MG63 (cell line): ENCODE results near the gene TAOK1. TPM values are rescaled to one million over a fixed set of nuclear protein-coding genes. Genes with fewer than 3 reads are reported as not detected.

ENCODE experiments used
- DNase-seq: peaks from one replicate; pipeline ENCODE4 v3.0.0-alpha.2; 2020
- H3K27me3 ChIP-seq: fragments of 250-450 bp; sonication (Bioruptor Pico); 2 replicates; pipeline ENCODE4 v1.5.1; 2020; ENCODE audit warnings: mild to moderate bottlenecking, moderate library complexity
- H3K36me3 ChIP-seq: fragments of 250-450 bp; sonication (Bioruptor Pico); 2 replicates; pipeline ENCODE4 v1.5.1; 2020; ENCODE audit warnings: mild to moderate bottlenecking, moderate library complexity
- H3K4me3 ChIP-seq: fragments of 250-450 bp; sonication (Bioruptor Pico); 2 replicates; pipeline ENCODE4 v1.5.1; 2020; ENCODE audit warnings: mild to moderate bottlenecking, moderate library complexity
- H3K9me3 ChIP-seq: fragments of 250-450 bp; sonication (Bioruptor Pico); 2 replicates; pipeline ENCODE4 v1.5.1; 2020; ENCODE audit warnings: mild to moderate bottlenecking, moderate library complexity
- total RNA-seq: library from RNA; depleted of rRNA; stranded (reverse); fragments of >200 nt; shearing (Covaris generic); gene quantifications from 2 replicates; pipeline ENCODE4 v1.2.3, GENCODE V29; 2014; ENCODE audit warnings: low replicate concordance

TAOK1 gene
- total RNA-seq, 1 experiment from 2014 or later, result 15.7 TPM

- DNase-seq, result no peak
- Histone ChIP-seq H3K9me3 (0 out of 2 replicates have a peak, but pooled peaks cover 3% of the 10 kb centered on the region), H3K36me3 (no peaks in the 10 kb centered on the region), H3K4me3 (no peak overlapping the region), H3K27me3 (no peaks in the 10 kb centered on the region)
These were observed 22.0 kb upstream of the TAOK1 start for GRCh38 chr17:29368161-29368560.

- H3K36me3 ChIP-seq, result no peaks in the 10 kb centered on the region
- no peak for DNase-seq
- no peaks in the 10 kb centered on the region for H3K9me3 ChIP-seq
- no peaks in the 10 kb centered on the region for H3K27me3 ChIP-seq
- H3K4me3 ChIP-seq, result no peak overlapping the region
These were observed 21.2 kb upstream of the TAOK1 start for GRCh38 chr17:29368926-29369325.

GRCh38 chr17:29369831-29370735, 20.1 kb upstream of the TAOK1 start:
- DNase-seq, result peak; percentile 63
- Histone ChIP-seq H3K36me3 (no peaks in the 10 kb centered on the region), H3K9me3 (no peaks in the 10 kb centered on the region), H3K27me3 (no peaks in the 10 kb centered on the region), H3K4me3 (peak overlapping the region; percentile 12; the same call in 1 of the 2 replicates)

- Histone ChIP-seq H3K36me3 (no peaks in the 10 kb centered on the region), H3K27me3 (no peaks in the 10 kb centered on the region), H3K4me3 (no peak overlapping the region), H3K9me3 (no peaks in the 10 kb centered on the region)
- DNase-seq, result peak; percentile 82
These were observed 13.4 kb upstream of the TAOK1 start for GRCh38 chr17:29376667-29377270.

- Histone ChIP-seq H3K36me3 (no peaks in the 10 kb centered on the region), H3K9me3 (no peaks in the 10 kb centered on the region), H3K27me3 (no peaks in the 10 kb centered on the region), H3K4me3 (no peak overlapping the region)
- no peak for DNase-seq
These were observed 11.7 kb upstream of the TAOK1 start for GRCh38 chr17:29378500-29378899.

GRCh38 chr17:29379084-29379991, 10.8 kb upstream of the TAOK1 start:
- Histone ChIP-seq H3K4me3 (no peak overlapping the region), H3K27me3 (no peaks in the 10 kb centered on the region), H3K36me3 (no peaks in the 10 kb centered on the region), H3K9me3 (no peaks in the 10 kb centered on the region)
- no peak for DNase-seq

GRCh38 chr17:29383686-29384085, 6.5 kb upstream of the TAOK1 start:
- DNase-seq, result peak; percentile 62
- Histone ChIP-seq H3K4me3 (no peak overlapping the region), H3K36me3 (no peaks in the 10 kb centered on the region)

GRCh38 chr17:29384901-29385300, 5.3 kb upstream of the TAOK1 start:
- no peak for DNase-seq
- Histone ChIP-seq H3K27me3 (no peaks in the 10 kb centered on the region), H3K4me3 (no peak overlapping the region), H3K9me3 (no peaks in the 10 kb centered on the region), H3K36me3 (no peaks in the 10 kb centered on the region)

More at GRCh38 chr17:29383686-29384085, 6.5 kb upstream of the TAOK1 start:
- Histone ChIP-seq H3K27me3 (no peaks in the 10 kb centered on the region), H3K9me3 (no peaks in the 10 kb centered on the region)

- no peak for DNase-seq
- no peak overlapping the region for H3K4me3 ChIP-seq
- H3K9me3 ChIP-seq, result no peaks in the 10 kb centered on the region
- H3K36me3 ChIP-seq, result no peaks in the 10 kb centered on the region; the same call in 1 of the 2 replicates
- no peaks in the 10 kb centered on the region for H3K27me3 ChIP-seq
These were observed 3.4 kb upstream of the TAOK1 start for GRCh38 chr17:29386760-29387159.

- H3K36me3 ChIP-seq, result peaks cover 8% of the 10 kb centered on the region
- DNase-seq, result no peak
- no peak overlapping the region for H3K4me3 ChIP-seq
- H3K9me3 ChIP-seq, result no peaks in the 10 kb centered on the region
- no peaks in the 10 kb centered on the region for H3K27me3 ChIP-seq
These were observed 1.2 kb upstream of the TAOK1 start for GRCh38 chr17:29388937-29389336.

GRCh38 chr17:29390851-29391631, 878 bp downstream of the TAOK1 start:
- Histone ChIP-seq H3K36me3 (peaks cover 13% of the 10 kb centered on the region), H3K4me3 (peak overlapping the region; percentile 88), H3K9me3 (no peaks in the 10 kb centered on the region), H3K27me3 (no peaks in the 10 kb centered on the region)
- DNase-seq, result peak; percentile 27

GRCh38 chr17:29393436-29393835, 3.3 kb downstream of the TAOK1 start:
- no peak for DNase-seq
- no peaks in the 10 kb centered on the region for H3K27me3 ChIP-seq
- H3K9me3 ChIP-seq, result no peaks in the 10 kb centered on the region
- no peak overlapping the region for H3K4me3 ChIP-seq
- peaks cover 27% of the 10 kb centered on the region for H3K36me3 ChIP-seq

- DNase-seq, result no peak
- Histone ChIP-seq H3K4me3 (no peak overlapping the region), H3K9me3 (no peaks in the 10 kb centered on the region), H3K27me3 (no peaks in the 10 kb centered on the region), H3K36me3 (peaks cover 38% of the 10 kb centered on the region)
These were observed 4.6 kb downstream of the TAOK1 start for GRCh38 chr17:29394761-29395160.

- Histone ChIP-seq H3K4me3 (no peak overlapping the region), H3K27me3 (no peaks in the 10 kb centered on the region), H3K9me3 (no peaks in the 10 kb centered on the region), H3K36me3 (peaks cover 49% of the 10 kb centered on the region)
- no peak for DNase-seq
These were observed 5.9 kb downstream of the TAOK1 start for GRCh38 chr17:29396066-29396465.

GRCh38 chr17:29399634-29400033, 9.5 kb downstream of the TAOK1 start:
- no peaks in the 10 kb centered on the region for H3K27me3 ChIP-seq
- no peaks in the 10 kb centered on the region for H3K9me3 ChIP-seq
- no peak for DNase-seq
- peaks cover 67% of the 10 kb centered on the region for H3K36me3 ChIP-seq
- no peak overlapping the region for H3K4me3 ChIP-seq

- DNase-seq, result no peak
- H3K4me3 ChIP-seq, result no peak overlapping the region
- no peaks in the 10 kb centered on the region for H3K27me3 ChIP-seq
- peaks cover 74% of the 10 kb centered on the region for H3K36me3 ChIP-seq
- H3K9me3 ChIP-seq, result no peaks in the 10 kb centered on the region
These were observed 10.7 kb downstream of the TAOK1 start for GRCh38 chr17:29400818-29401217.
